ENCODE measurements around the gene WDR18.

DNA sequence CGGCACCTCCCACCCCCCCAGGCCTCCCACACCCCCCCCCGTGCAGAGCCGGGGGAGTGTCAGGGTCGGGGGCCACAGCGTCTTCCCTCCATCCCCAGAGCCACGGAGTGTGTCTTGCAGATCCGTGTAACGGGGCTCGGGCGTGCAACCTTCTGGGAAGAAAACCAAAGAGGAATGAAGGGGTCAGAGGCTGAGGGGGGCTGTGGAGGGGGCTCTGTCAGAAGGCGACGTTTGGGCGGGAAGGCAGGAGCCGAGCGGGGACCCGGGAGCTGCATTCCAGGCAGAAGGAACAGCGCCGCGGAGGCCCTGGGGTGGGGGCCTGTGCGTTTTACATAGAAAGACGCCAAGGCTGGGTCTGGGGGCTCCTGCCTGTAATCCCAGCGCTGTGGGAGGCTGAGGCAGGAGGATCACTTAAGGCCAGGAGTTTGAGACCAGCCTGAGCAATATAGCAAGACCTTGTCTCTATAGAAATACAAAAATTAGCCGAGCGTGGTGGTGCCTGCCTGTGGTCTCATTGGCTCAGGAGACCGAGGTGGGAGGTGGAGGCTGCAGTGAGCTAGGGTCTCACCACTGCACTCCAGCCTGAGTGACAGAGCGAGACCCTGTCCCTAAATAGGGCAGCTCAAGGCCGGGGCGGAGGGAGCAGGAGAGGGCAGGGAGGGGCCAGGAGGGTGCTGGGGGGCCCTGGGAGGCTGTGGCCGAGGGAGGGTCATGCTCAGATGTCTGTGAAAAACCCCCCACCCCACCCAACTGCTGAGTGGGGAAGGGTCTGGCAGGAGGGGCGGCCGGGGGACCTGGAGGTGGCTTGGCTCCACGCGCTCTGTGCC is 30.5 kb upstream of the WDR18 start:
- no peak for TF ChIP-seq CTCF (optimal IDR thresholded peaks at IDR 0.05 in 1 of 3, IDR thresholded peaks at IDR 0.05 in 1 of 3, conservative IDR thresholded peaks at IDR 0.05 in 1 of 3; ENCODE audit: extremely low read depth in 1 of 3, insufficient read depth in 2 of 3, low read length in 3 of 3)
- TF ChIP-seq EZH2 (IDR thresholded peaks at IDR 0.05; ENCODE audit: low read length) = no peak

Data from keratinocyte (primary cell).